Body of pancreas (tissue), 4 donors: ENCODE results near the gene TMEM187. TPM values are rescaled to one million over a fixed set of nuclear protein-coding genes. Genes with fewer than 3 reads are reported as not detected.

Experiments
- ATAC-seq: fragments of 150-250 bp; one replicate; pipeline ENCODE4 v1.9.1; 2016
- DNase-seq, 4 donors: peaks; one replicate each; pipeline ENCODE4 v3.0.0-alpha.2; 2019
- H3K27ac ChIP-seq, 4 donors: fragments of 200-600 bp; sonication (generic); 1 replicate in 3 of 4; 2 replicates in 1 of 4; pipeline versions ENCODE4 v1.5.1 to v1.6.1; 2016 to 2019; ENCODE audit warnings: mild to moderate bottlenecking in 1 of 4, mixed read lengths in 1 of 4, moderate library complexity in 1 of 4
- H3K27me3 ChIP-seq, 2 donors: fragments of 200-600 bp; sonication (generic); one replicate each; pipeline ENCODE4 v1.6.0; 2016; ENCODE audit warnings: mild to moderate bottlenecking in 1 of 2
- H3K36me3 ChIP-seq, 2 donors: fragments of 200-600 bp; sonication (generic); replicated peaks in 1 of 2; 2 replicates each; pipeline ENCODE4 v1.5.1; 2016; ENCODE audit warnings: low read depth in 2 of 2; ENCODE audit not compliant: insufficient read depth in 1 of 2
- H3K4me1 ChIP-seq: fragments of 200-600 bp; sonication (generic); one replicate; pipeline ENCODE4 v1.6.0; 2016
- H3K4me3 ChIP-seq, 2 donors: fragments of 200-600 bp; sonication (generic); 1 replicate in 1 of 2; 2 replicates in 1 of 2; pipeline ENCODE4 v1.5.1; 2016 to 2019
- H3K9me3 ChIP-seq, 3 donors: fragments of 200-600 bp; sonication (generic); 1 replicate in 2 of 3; 2 replicates in 1 of 3; pipeline ENCODE4 v1.5.1; 2016
- CTCF ChIP-seq, 7 experiments: fragments of 450-650 bp in 4 of 7; fragments of 200-600 bp in 3 of 7; sonication (generic) in 3 of 7; IDR thresholded peaks; one replicate each; pipeline ENCODE4 v1.5.1; 2016 to 2019; ENCODE audit warnings: antibody characterized with exemption in 7 of 7
- POLR2A ChIP-seq, 3 donors: fragments of 450-650 bp; IDR thresholded peaks; one replicate each; pipeline ENCODE4 v1.6.1; 2016; ENCODE audit warnings: antibody characterized with exemption in 3 of 3, mild to moderate bottlenecking in 2 of 3
- WGBS, 2 donors: methylation state at CpG; one replicate each; pipeline ENCODE4 v1.1.5; 2017; 5-methylcytosine and 5-hydroxymethylcytosine counted together
- intact Hi-C: fragments of 100-400 bp; cut with DNase I; formaldehyde crosslinking; loops from one replicate; pipeline ENCODE4 v1.15.1; 2023
- total RNA-seq, 2 donors: library from RNA; depleted of rRNA; stranded (reverse); fragments of >200 nt; gene quantifications; one replicate each; pipeline ENCODE4 v1.1.0, GENCODE V29; 2016

The TMEM187 gene
- total RNA-seq, 2 donors from 2014 or later = 8.8 to 10.9 TPM

- Histone ChIP-seq H3K4me1 (peaks cover 30% of the 10 kb centered on the region), H3K27ac (no peak overlapping the region), H3K27me3 (no peaks in the 10 kb centered on the region), H3K9me3 (no peaks in the 10 kb centered on the region), H3K4me3 (no peak overlapping the region), H3K36me3 (no peaks in the 10 kb centered on the region)
- TF ChIP-seq CTCF (IDR thresholded peaks at IDR 0.05) (no peak), POLR2A (IDR thresholded peaks at IDR 0.05) (no peak)
- DNase-seq (no peak), ATAC-seq (no peak)
- 76 to 88% methylated on average over 4 to 5 of the region's 8 CpGs for WGBS, 2 donors
- intact Hi-C loops = no loop called here
Observed at GRCh38 chrX:153931151-153931550, 41.4 kb upstream of the TMEM187 start.

GRCh38 chrX:153931748-153932147 lies 40.8 kb upstream of the TMEM187 start:
- no peak for DNase-seq

GRCh38 chrX:153932220-153932915 lies 40.2 kb upstream of the TMEM187 start:
- ATAC-seq (no peak), DNase-seq (no peak)
- H3K4me1 ChIP-seq = peaks cover 18% of the 10 kb centered on the region
- no peaks in the 10 kb centered on the region for H3K9me3 ChIP-seq
- no peaks in the 10 kb centered on the region for H3K27me3 ChIP-seq
- no peak overlapping the region for H3K27ac ChIP-seq
- intact Hi-C loops = no loop called here
- TF ChIP-seq CTCF (IDR thresholded peaks at IDR 0.05) (no peak), POLR2A (IDR thresholded peaks at IDR 0.05) (no peak)
- no peaks in the 10 kb centered on the region for H3K36me3 ChIP-seq
- no peak overlapping the region for H3K4me3 ChIP-seq
- 80 to 94% methylated on average over 6 to 13 of the region's 13 CpGs for WGBS, 2 donors

More at GRCh38 chrX:153931748-153932147, 40.8 kb upstream of the TMEM187 start:
- no peaks in the 10 kb centered on the region for H3K27me3 ChIP-seq
- no peaks in the 10 kb centered on the region for H3K9me3 ChIP-seq
- no peak overlapping the region for H3K4me3 ChIP-seq
- WGBS, 2 donors = 84% methylated on average over 13 of the region's 13 CpGs; no CpG with 5 or more reads in 1 of the 2 donors
- no peak for ATAC-seq
- H3K36me3 ChIP-seq = no peaks in the 10 kb centered on the region
- TF ChIP-seq CTCF (IDR thresholded peaks at IDR 0.05) (no peak), POLR2A (IDR thresholded peaks at IDR 0.05) (no peak)
- intact Hi-C loops = no loop called here
- H3K4me1 ChIP-seq = peaks cover 25% of the 10 kb centered on the region
- no peak overlapping the region for H3K27ac ChIP-seq

GRCh38 chrX:153933748-153934147 lies 38.8 kb upstream of the TMEM187 start:
- intact Hi-C loops = no loop called here
- no peak for TF ChIP-seq POLR2A (IDR thresholded peaks at IDR 0.05)
- no peak for TF ChIP-seq CTCF (IDR thresholded peaks at IDR 0.05)
- Histone ChIP-seq H3K27ac (no peak overlapping the region), H3K36me3 (no peaks in the 10 kb centered on the region), H3K27me3 (no peaks in the 10 kb centered on the region), H3K4me3 (no peak overlapping the region), H3K4me1 (peaks cover 15% of the 10 kb centered on the region), H3K9me3 (no peaks in the 10 kb centered on the region)
- DNase-seq (no peak), ATAC-seq (no peak)
- 5 to 6% methylated on average over 3 to 6 of the region's 7 CpGs for WGBS, 2 donors
